KMS-11 (cell line): ENCODE data around the gene BCAS4.

Experiments
- H2AFZ ChIP-seq: fragments of 200-600 bp; sonication (generic); 2 replicates; pipeline ENCODE4 v1.6.1; 2016; ENCODE audit warnings: antibody characterized with exemption, mixed run types, low read depth
- H3K27ac ChIP-seq: fragments of 200-600 bp; sonication (generic); 2 replicates; pipeline ENCODE4 v1.6.1; 2016; ENCODE audit warnings: mild to moderate bottlenecking, mixed run types
- H3K27me3 ChIP-seq: fragments of 200-600 bp; sonication (generic); 2 replicates; pipeline ENCODE4 v1.6.1; 2017; ENCODE audit warnings: mild to moderate bottlenecking, low read depth, mixed run types, moderate library complexity; ENCODE audit not compliant: insufficient read depth
- H3K36me3 ChIP-seq: fragments of 200-600 bp; sonication (generic); 2 replicates; pipeline ENCODE4 v1.6.1; 2017; ENCODE audit warnings: mild to moderate bottlenecking, mixed run types; ENCODE audit not compliant: insufficient read depth
- H3K4me1 ChIP-seq: fragments of 200-600 bp; sonication (generic); 2 replicates; pipeline ENCODE4 v1.6.1; 2016; ENCODE audit warnings: mild to moderate bottlenecking, low read depth, mixed run types; ENCODE audit not compliant: poor library complexity, severe bottlenecking
- H3K4me2 ChIP-seq: fragments of 200-600 bp; sonication (generic); 2 replicates; pipeline ENCODE4 v1.7.0; 2016; ENCODE audit warnings: mild to moderate bottlenecking, mixed run types
- H3K4me3 ChIP-seq: fragments of 200-600 bp; sonication (generic); IDR thresholded peaks from 2 replicates; pipeline ENCODE4 v1.6.1; 2017; ENCODE audit warnings: low read depth, low read length, mixed read lengths; ENCODE audit not compliant: insufficient read depth
- H3K79me2 ChIP-seq: fragments of 200-600 bp; sonication (generic); 2 replicates; pipeline ENCODE4 v1.6.1; 2016; ENCODE audit warnings: low read depth, mixed run types; ENCODE audit not compliant: insufficient read depth
- H3K9ac ChIP-seq: fragments of 200-600 bp; sonication (generic); 2 replicates; pipeline ENCODE4 v1.6.1; 2016; ENCODE audit warnings: mild to moderate bottlenecking, mixed run types
- H4K20me1 ChIP-seq: fragments of 200-600 bp; sonication (generic); 2 replicates; pipeline ENCODE4 v1.6.1; 2016; ENCODE audit warnings: mild to moderate bottlenecking, mixed run types; ENCODE audit not compliant: insufficient read depth
- TF ChIP-seq, protein P1 (sequence below): fragments of 200-600 bp; sonication (generic); conservative IDR thresholded peaks from 2 replicates; pipeline ENCODE4 v1.6.1; 2017; ENCODE audit warnings: low read depth, mild to moderate bottlenecking, antibody characterized with exemption, low read length, moderate library complexity, mixed read lengths

Gene BCAS4

DNA sequence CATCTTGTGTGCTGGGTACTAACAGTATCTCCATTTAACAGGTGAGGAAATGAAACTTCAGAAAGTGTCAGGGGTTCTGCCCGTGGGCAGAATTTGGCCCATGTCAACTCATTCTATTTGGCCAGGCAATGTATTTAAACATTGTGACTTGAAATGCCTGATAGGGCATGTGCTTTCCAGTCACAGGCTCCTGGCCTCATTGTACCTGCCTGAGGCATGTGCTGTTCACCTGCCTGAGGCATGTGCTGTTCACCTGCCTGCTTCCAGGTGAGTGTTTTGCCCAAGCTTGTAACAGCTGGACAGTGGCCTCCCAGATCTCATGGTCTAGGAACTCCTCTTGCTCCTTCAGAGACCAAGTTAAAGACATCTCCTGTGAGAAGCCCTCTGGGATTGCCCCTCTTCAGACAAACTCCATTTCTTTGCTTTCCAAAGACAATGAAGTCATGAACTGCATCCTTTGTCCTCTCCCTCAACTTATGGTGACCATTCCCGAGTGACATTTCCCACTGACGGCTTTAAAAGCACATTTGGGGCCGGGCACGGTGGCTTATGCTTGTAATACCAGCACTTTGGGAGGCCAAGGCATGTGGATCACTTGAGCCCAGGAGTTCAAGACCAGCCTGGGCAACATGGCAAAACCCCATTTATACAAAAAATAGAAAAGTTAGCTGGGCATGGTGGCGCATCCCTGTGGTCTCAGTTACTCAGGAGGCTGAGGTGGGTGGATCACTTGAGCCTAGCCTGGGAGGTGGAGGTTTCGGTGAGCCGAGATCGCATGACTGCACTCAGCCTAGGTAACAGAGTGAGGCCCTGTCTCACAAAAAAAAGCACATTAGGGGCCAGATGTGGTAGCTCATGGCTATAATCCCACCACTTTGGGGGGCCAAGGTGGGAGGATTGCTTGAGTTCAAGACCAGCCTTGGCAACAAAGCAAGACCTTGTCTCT lies 48.7 kb downstream of the BCAS4 start:
- TF ChIP-seq, protein P1, sequence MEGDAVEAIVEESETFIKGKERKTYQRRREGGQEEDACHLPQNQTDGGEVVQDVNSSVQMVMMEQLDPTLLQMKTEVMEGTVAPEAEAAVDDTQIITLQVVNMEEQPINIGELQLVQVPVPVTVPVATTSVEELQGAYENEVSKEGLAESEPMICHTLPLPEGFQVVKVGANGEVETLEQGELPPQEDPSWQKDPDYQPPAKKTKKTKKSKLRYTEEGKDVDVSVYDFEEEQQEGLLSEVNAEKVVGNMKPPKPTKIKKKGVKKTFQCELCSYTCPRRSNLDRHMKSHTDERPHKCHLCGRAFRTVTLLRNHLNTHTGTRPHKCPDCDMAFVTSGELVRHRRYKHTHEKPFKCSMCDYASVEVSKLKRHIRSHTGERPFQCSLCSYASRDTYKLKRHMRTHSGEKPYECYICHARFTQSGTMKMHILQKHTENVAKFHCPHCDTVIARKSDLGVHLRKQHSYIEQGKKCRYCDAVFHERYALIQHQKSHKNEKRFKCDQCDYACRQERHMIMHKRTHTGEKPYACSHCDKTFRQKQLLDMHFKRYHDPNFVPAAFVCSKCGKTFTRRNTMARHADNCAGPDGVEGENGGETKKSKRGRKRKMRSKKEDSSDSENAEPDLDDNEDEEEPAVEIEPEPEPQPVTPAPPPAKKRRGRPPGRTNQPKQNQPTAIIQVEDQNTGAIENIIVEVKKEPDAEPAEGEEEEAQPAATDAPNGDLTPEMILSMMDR = no peak
- H4K20me1 ChIP-seq = no peaks in the 10 kb centered on the region
- H3K27me3 ChIP-seq = no peaks in the 10 kb centered on the region
- no peak overlapping the region for H3K4me2 ChIP-seq
- H2AFZ ChIP-seq = no peak overlapping the region
- H3K79me2 ChIP-seq = no peaks in the 10 kb centered on the region
- H3K27ac ChIP-seq = no peak overlapping the region
- H3K9ac ChIP-seq = no peak overlapping the region
- H3K4me1 ChIP-seq = peaks cover 2% of the 10 kb centered on the region
- no peak overlapping the region for H3K4me3 ChIP-seq
- H3K36me3 ChIP-seq = no peaks in the 10 kb centered on the region

DNA sequence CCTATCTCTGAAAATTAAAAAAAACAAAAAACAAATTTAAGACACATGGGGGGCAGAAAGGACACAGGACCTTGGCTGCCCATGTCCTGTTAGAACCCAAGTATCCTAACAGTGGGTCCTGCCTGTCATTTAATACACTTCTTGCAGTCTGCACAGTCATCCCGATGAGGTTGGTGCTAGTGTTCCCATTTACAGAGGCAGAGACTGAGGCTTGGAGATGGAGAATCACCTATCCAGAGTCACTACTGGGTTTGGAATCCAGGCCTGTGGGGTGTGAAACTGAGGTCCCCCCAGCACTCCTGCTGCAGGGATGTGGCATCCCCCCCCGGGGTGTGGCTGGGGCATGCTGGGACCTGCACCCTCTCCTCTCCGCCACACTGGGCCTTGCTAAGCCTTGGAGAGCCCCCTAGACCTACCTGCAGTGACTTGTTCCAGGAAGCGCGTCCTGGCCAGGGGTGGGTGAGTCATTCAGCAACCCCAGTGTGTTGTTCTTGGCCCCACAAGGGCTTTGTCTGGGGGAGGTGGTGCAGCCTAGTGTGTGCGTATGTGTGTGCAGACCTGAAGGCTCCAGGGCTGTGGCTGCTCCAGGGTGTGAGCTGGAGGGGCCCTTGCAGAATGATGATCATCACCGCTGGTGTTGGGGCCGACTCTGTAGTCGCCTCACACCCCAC lies 49.7 kb downstream of the BCAS4 start:
- Histone ChIP-seq H2AFZ (no peak overlapping the region), H3K9ac (no peak overlapping the region), H3K4me1 (peaks cover 11% of the 10 kb centered on the region), H3K36me3 (no peaks in the 10 kb centered on the region), H3K79me2 (no peaks in the 10 kb centered on the region), H3K27me3 (no peaks in the 10 kb centered on the region), H3K4me2 (no peak overlapping the region), H3K27ac (no peak overlapping the region), H4K20me1 (no peaks in the 10 kb centered on the region), H3K4me3 (no peak overlapping the region)
- TF ChIP-seq, protein P1 = no peak

DNA sequence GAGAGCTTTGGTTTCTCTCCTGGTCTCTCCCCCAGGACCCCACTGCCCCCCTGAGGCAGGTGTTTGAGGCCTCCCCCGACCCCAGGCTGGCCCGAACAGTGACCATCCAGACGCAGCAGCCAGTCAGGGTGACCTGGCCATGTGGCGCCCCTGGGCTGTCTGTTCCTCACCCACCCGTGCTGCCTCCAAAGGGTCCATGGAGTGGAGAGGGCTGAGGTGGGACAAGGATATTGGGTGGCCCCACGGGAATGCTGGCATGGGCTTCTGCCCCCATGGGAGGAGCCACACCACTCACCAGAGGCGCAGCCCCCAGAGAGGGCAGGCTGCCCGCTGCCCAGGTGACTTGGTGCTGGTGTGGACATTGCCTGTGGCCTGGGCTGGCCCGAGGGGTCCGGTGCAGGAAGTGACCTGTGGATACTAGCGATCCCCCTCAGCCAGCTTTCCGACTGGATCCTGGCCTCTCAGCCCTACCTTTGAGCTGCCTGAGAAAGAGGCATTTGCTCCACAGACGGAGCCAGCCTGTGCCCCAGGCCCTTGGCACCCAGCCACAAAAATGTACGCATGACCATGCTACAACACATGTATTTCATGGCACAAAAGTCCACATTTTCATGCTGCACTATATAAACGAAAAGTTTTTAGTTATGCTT lies 50.8 kb downstream of the BCAS4 start:
- H3K9ac ChIP-seq = no peak overlapping the region
- no peaks in the 10 kb centered on the region for H3K79me2 ChIP-seq
- no peak overlapping the region for H3K27ac ChIP-seq
- no peak overlapping the region for H3K4me2 ChIP-seq
- no peaks in the 10 kb centered on the region for H3K36me3 ChIP-seq
- no peaks in the 10 kb centered on the region for H4K20me1 ChIP-seq
- no peak overlapping the region for H3K4me3 ChIP-seq
- TF ChIP-seq, protein P1 = no peak
- peaks cover 11% of the 10 kb centered on the region for H3K4me1 ChIP-seq
- no peaks in the 10 kb centered on the region for H3K27me3 ChIP-seq
- H2AFZ ChIP-seq = no peak overlapping the region

DNA sequence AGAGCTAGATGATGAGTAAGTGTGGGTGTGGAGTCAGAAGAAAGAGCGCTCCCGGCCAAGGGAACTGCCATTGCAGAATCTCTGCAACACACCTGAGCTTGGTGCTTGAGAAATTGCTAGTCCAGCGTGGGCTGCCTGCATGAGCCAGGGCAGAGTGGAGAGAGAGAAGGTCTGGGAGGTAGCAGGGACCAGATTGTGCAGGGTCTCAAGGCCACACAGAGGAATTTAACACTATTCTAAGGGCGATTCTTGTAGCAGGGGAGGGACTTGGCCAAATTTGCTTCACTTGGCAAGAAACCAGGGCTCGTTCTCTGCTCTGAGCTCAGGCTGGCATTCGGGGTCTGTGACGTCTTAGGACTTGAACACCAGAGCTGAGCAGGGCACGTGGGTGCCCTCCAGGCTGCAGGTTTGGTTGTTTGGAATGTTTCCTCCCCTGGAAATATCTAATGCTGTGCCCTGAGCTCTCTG lies 53.5 kb downstream of the BCAS4 start:
- Histone ChIP-seq H3K27ac (no peak overlapping the region), H3K4me3 (no peak overlapping the region), H2AFZ (no peak overlapping the region), H3K36me3 (no peaks in the 10 kb centered on the region), H3K4me1 (peaks cover 11% of the 10 kb centered on the region), H3K4me2 (no peak overlapping the region; the same call in 1 of the 2 replicates), H3K79me2 (no peaks in the 10 kb centered on the region), H4K20me1 (no peaks in the 10 kb centered on the region), H3K9ac (no peak overlapping the region), H3K27me3 (no peaks in the 10 kb centered on the region)
- TF ChIP-seq, protein P1 = no peak
